GM12878 (cell line): ENCODE data around the gene AP3D1.

ENCODE experiments used
- HCFC1 ChIP-seq: fragments of 150-350 bp; IDR thresholded peaks from 2 replicates; pipeline ENCODE4 v1.6.1; 2014; ENCODE audit warnings: low read length
- HDAC6 ChIP-seq: fragments of 200-600 bp; sonication (generic); IDR thresholded peaks from one replicate; pipeline ENCODE4 v1.8.0; 2017; ENCODE audit warnings: antibody characterized with exemption; ENCODE audit not compliant: unreplicated experiment
- IRF4 ChIP-seq: IDR thresholded peaks from 2 replicates; pipeline ENCODE4 v1.6.1; 2011; ENCODE audit warnings: low read depth, low read length
- JUND ChIP-seq: IDR thresholded peaks from 2 replicates; pipeline ENCODE4 v1.6.1; 2012; ENCODE audit warnings: low read depth, mild to moderate bottlenecking, low read length, improper control_type of control experiment, moderate library complexity
- TCF12 ChIP-seq: IDR thresholded peaks from 2 replicates; pipeline ENCODE4 v1.6.1; 2011; ENCODE audit warnings: low read depth, mild to moderate bottlenecking, low read length
- ZNF274 ChIP-seq: IDR thresholded peaks from one replicate; pipeline ENCODE4 v1.8.0; 2011; ENCODE audit not compliant: insufficient read length, insufficient read depth
- ZSCAN29 ChIP-seq: fragments of 450-650 bp; IDR thresholded peaks from 2 replicates; pipeline ENCODE4 v1.6.1; 2017; ENCODE audit warnings: mild to moderate bottlenecking, moderate library complexity
- TF ChIP-seq, protein P1 (sequence below), 3 experiments: IDR thresholded peaks in 2 of 3; conservative IDR thresholded peaks in 1 of 3; 2 replicates each; pipeline ENCODE4 v1.5.1; 2011; ENCODE audit warnings: low read depth in 3 of 3, low read length in 3 of 3, mild to moderate bottlenecking in 3 of 3, control low read depth in 2 of 3, moderate library complexity in 2 of 3, inconsistent platforms in 1 of 3, mixed read lengths in 1 of 3; ENCODE audit not compliant: control insufficient read depth in 2 of 3, insufficient read depth in 1 of 3; ENCODE audit errors: extremely low read depth in 1 of 3
- TF ChIP-seq, protein P2 (sequence below): fragments of 450-650 bp; IDR thresholded peaks from 2 replicates; pipeline ENCODE4 v1.6.1; 2014; ENCODE audit warnings: mild to moderate bottlenecking

DNA sequence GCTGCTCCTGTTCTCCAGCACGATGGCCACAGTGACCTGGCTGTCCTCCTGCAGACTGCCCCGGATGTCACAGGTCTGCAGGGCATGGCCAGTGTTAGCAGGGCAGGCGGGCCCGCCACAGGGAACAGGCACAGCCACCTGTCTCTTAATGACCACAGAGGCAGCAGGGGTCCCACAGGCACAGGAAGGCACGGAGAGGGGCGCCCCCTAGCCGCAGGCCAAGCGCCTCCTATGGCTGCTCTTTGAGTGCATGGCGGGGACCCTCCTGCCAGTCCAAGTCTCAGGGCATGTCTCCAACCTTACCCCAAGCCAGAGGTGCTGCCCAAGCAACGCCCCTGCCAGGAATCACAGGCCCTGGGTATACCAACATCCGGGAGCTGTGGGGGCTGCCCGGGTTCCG is 40.5 kb downstream of the AP3D1 start:
- no peak for TF ChIP-seq ZNF274
- no peak for TF ChIP-seq ZSCAN29
- TF ChIP-seq, protein P1, sequence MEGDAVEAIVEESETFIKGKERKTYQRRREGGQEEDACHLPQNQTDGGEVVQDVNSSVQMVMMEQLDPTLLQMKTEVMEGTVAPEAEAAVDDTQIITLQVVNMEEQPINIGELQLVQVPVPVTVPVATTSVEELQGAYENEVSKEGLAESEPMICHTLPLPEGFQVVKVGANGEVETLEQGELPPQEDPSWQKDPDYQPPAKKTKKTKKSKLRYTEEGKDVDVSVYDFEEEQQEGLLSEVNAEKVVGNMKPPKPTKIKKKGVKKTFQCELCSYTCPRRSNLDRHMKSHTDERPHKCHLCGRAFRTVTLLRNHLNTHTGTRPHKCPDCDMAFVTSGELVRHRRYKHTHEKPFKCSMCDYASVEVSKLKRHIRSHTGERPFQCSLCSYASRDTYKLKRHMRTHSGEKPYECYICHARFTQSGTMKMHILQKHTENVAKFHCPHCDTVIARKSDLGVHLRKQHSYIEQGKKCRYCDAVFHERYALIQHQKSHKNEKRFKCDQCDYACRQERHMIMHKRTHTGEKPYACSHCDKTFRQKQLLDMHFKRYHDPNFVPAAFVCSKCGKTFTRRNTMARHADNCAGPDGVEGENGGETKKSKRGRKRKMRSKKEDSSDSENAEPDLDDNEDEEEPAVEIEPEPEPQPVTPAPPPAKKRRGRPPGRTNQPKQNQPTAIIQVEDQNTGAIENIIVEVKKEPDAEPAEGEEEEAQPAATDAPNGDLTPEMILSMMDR (IDR thresholded peaks at IDR 0.05 in 2 of 3, conservative IDR thresholded peaks at IDR 0.05 in 1 of 3; ENCODE audit: control insufficient read depth in 2 of 3, extremely low read depth in 1 of 3, insufficient read depth in 1 of 3, low read depth in 3 of 3, low read length in 3 of 3) = peak in 1 of 3 experiments; percentile 13; a peak in 2 of 6 replicates
- TF ChIP-seq TCF12 = no peak
- TF ChIP-seq IRF4 = no peak
- TF ChIP-seq HDAC6 = no peak
- TF ChIP-seq, protein P2, sequence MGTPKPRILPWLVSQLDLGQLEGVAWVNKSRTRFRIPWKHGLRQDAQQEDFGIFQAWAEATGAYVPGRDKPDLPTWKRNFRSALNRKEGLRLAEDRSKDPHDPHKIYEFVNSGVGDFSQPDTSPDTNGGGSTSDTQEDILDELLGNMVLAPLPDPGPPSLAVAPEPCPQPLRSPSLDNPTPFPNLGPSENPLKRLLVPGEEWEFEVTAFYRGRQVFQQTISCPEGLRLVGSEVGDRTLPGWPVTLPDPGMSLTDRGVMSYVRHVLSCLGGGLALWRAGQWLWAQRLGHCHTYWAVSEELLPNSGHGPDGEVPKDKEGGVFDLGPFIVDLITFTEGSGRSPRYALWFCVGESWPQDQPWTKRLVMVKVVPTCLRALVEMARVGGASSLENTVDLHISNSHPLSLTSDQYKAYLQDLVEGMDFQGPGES = no peak
- TF ChIP-seq JUND = no peak
- TF ChIP-seq HCFC1 = no peak
